ENCODE data around the gene SLC4A1AP.

DNA sequence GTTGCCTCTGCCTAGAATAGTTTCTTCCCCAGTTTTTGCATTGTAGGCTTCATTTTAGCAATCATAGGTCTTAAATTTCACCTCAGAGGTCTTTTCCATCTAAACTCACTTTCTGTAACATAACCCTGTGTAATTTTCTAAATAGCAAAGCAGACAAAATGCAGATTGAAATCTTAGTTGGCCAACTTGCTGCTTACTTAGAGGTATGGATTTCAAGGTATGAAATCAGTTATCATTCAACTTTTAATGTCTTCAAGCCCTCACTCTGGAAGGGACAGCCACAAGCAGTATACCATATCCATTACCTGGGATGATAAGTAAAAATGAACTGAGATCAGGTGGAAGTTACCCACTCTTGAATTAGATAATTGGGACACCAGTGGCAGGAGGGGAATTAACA lies 38.7 kb upstream of the SLC4A1AP start:
- TF ChIP-seq POLR2A (IDR thresholded peaks at IDR 0.05; ENCODE audit: low read depth, low read length): no peak
- TF ChIP-seq POLR2AphosphoS5 (IDR thresholded peaks at IDR 0.05; ENCODE audit: low read depth, low read length): no peak

Measured in GM12892 (cell line).